M059J (cell line): ENCODE results near the gene PLOD1. TPM values are rescaled to one million over a fixed set of nuclear protein-coding genes. Genes with fewer than 3 reads are reported as not detected.

Source experiments
- DNase-seq: peaks from one replicate; pipeline ENCODE4 v3.0.0-alpha.2; 2012; ENCODE audit warnings: low read depth
- total RNA-seq: library from RNA; depleted of rRNA; stranded (reverse); fragments of >200 nt; shearing (Covaris generic); gene quantifications from 2 replicates; pipeline ENCODE4 v1.2.3, GENCODE V29; 2014

Gene PLOD1
- total RNA-seq, 1 experiment from 2014 or later: 205 TPM

DNA sequence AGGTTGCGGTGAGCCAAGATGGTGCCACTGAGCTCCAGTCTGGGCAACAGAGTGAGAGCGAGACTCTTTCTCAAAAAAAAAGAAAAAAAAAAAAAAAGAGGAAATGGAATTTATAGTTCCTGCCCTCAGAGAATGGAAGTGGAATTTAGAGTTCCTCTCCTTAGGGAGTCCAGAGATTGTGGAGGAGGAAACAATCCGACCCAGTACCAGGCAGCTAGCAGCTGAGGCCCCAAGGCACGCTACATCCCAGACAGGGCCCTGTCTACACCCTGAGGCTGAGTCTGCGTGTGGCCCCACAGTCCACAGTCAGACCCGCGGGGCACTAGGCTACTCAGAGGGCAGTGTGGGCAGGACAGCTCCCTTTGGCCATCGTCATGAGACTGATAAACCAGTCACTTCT, 43.8 kb downstream of the PLOD1 start:
- DNase-seq: no peak

DNA sequence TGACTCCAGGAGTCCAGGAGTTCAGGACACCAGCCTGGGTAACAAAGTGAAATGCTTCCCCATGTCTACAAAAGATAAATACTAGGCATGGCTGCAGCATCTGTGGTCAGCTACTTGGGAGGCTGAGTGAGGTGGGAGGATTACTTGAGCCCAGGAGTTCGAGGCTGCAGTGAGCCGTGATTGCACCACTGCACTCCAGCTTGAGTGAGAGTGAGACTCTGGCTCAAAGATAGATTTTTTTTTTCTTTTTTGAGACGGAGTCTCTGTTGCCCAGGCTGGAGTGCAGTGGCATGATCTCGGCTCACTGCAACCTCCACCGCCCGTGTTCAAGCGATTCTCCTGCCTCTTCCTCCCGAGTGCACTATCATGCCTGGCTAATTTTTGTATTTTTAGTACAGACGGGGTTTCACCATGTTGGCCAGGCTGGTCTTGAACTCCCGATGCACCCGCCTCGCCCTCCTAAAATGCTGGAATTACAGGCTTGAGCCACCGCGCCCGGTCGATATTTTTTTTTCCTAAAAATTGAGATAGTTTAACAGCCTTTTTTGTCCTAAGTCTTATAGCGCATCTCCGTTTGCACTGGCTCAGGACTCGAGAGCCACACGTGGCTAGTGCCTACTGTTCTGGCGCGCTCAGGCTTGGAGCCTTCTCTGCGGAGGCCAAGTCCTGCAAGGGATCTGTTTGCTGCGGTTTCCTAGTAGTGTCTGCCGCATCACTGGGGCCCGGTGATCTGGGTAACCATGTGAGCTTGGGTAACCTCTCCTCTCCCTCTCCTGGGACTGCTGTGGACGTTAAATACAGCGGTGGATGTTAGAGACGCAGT, 44.7 kb downstream of the PLOD1 start:
- no peak for DNase-seq

DNA sequence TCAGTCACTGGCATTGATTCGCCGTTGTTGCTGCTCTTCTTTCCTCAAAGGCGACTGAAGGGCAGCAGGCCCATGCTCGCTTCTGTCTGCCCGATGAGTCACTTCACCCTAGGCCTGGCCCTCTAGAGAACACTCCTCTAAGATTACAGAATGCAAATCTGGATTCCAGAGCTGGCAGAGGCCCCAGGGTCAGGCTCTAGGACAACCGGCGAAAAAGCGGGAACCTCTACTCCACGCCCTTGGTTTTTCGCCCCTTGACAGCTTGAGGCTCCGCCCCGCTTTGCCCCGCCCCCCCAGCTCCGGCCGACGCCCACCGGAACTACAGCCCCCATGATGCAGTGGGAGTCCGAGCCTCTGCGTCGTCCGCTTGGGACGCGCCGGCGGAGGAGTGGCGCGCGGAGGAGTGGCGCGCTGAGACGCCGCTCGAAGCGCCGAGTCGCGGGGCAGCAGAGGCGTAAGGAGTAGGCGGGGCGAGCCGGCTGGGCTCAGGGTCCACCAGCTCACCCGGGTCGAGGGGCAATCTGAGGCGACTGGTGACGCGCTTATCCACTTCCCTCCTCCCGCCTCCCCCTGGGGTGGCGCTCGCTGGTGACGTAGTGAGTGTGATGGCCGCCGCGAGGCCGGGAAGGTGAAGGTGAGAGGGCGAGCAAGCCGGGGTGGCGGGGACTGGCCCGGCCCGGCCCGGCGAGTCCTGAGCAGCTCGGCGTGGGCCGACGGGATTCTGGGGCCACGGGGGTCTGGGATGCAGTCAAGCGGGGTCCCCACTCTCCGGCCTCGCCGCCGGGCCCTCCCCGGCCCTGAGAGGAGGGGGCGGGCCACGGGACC, 45.5 kb downstream of the PLOD1 start, which contains the start of gene MFN2:
Gene MFN2 (plus strand): TSS at position 594 of the 825 bp plus-strand sequence. CDS start 8,725 bp downstream, outside the sequence.
- DNase-seq: peak; percentile 98

DNA sequence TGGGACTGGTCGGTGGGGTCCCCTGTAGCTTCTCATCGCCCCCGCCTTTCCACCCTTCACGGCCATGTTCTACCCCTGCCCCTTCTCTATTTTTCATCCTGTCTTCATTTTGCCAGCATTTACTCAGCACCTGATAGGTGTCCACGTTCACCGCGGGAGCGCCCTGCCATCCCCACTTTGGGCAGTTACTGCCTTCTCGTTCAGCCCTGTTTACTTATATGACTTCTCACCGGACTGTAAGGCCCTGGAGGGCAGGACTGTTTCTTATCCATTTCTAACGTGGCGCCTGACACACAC, 46.1 kb downstream of the PLOD1 start:
- no peak for DNase-seq

DNA sequence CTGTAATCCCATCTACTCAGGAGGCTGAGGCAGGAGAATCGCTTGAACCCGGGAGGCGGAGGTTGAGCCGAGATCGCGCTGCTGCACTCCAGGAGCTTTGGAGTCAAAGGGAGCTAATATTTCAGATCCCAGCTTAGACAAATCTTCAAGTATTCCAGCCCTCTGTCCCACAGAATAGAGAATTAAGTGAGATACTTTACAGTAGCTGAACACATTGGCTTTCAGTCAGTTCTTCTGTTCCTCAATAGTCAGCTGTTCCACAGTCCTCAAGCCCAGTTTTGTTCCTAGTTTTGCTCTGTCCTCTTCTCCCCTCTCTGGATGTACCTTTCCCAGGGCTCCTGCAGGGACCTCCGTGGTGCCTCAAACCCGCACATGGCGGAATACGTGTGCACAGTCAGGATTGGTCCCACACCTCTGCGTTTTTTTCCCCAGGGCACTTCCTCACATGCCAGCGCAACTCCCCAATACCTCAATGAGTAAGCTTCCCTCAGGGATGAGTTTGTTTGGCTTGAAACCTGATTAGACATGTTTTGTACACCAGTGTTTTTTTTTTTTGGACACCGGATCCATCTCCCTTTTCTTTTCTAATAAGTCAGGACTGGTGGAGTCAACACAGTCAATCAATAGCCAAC, 47.0 kb downstream of the PLOD1 start:
- DNase-seq: peak; percentile 38

DNA sequence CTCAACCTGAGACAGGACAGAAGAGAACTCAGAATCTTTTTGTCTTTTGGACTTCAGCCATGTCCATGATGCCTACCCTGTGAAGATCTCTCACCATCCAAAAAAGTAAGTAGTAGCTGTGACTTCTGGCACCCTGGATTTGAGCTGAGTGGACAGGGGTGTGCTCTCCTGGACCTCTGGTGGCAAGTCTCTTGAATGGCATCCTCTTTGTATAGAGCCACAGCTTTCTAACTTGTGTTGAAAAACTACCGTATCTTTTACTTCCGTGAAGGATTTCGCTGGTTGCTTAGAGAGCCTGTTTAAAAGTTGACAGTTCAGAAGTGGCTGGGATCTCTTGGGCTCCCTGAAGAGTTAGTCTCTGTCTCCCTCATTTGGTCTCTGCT, 47.5 kb downstream of the PLOD1 start:
- no peak for DNase-seq

DNA sequence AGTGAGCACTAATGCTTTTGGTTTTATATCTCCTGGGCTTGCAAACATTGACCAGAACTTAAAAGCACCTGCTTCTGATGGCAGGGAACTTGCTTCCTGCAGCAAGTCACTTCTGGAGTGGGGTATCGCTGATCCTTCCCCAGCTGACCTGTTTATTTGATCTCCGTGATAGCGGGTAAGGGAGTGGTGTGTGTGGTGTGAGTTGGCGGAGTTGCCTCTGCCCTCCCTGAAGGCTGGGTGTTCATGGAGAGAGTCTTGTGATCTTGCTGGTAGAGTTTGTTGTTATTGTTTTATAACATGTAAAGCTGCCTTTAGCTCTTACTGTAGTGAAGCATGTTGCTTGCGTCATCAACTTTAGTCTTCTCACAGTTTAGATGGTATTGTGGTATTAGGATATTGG, 49.6 kb downstream of the PLOD1 start:
- DNase-seq: no peak

DNA sequence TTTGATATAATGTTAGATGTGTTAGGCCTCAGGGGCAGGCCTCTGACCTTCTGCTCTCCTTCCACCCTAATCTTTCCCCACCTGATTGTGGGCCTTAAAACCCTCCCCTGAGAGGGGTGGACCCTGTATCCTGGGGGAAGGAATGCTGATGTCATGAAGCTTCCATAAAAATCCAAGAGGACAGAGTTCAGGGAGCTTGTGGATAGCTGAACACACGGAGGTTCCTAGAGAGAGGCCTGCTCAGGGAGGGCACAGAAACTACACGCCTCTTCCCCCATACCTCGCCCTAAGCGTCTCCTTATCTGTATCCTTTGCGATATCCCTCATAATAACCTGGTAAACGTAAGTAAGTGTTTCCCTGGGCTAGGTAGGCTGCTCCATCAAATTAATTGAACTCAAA, 50.1 kb downstream of the PLOD1 start:
- DNase-seq: no peak

DNA sequence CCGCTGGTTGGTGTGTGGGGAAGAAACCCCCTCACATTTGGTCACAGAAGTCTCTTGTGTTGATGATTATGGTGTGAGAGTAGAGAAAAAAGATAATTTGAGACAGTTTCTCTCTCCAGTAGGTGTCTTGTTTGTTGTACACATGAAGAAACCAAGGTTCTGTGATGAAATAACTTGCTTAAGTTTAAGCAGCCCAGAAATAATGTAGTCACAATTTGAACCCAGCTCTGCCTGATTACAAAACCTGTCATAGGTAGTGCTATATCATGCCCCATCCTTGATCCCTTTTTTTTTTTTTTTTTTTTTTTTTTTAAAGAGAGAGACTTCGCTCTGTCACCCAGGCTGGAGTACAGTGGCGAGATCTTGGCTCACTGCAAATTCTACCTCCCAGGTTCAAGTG, 50.7 kb downstream of the PLOD1 start:
- no peak for DNase-seq

DNA sequence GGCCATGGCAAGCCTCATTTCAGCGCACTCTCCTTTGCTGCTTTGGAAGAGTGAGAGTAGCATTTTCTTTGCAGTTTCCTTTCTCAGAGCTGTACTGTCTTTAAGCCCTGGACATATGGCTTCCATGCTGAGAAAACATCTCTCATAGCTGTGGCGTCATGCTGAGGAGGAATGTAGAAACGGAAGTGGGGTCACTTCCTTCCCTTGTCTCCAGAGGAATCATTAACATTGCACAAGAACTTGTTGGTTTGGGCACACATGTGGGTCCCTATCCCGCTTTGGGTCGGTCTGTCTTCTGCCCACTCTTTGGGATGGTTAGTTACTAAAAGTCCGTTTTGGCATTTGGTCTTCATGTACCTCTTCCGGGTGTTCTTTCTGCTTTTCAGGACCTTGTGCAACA, 51.3 kb downstream of the PLOD1 start:
- DNase-seq: no peak

DNA sequence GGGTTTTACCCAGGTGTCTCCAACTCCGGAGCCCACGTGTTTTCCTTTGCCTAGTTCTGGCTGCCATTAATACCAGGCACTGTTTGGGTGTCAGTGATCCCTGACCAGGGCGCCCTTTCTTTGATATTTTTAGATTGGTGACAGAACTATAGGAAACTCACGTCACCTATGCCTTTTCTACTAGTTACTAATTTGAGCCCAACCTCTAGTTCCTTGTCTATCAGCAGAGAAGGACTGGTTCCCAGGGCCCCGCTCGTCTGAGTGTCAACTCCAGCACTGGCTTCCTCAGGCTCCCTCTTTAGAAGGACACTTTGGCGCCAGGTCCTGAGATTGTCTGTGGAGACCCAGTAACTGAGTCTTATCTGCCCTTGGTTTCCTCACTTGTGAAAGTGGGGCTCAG, 55.2 kb downstream of the PLOD1 start:
- DNase-seq: no peak

DNA sequence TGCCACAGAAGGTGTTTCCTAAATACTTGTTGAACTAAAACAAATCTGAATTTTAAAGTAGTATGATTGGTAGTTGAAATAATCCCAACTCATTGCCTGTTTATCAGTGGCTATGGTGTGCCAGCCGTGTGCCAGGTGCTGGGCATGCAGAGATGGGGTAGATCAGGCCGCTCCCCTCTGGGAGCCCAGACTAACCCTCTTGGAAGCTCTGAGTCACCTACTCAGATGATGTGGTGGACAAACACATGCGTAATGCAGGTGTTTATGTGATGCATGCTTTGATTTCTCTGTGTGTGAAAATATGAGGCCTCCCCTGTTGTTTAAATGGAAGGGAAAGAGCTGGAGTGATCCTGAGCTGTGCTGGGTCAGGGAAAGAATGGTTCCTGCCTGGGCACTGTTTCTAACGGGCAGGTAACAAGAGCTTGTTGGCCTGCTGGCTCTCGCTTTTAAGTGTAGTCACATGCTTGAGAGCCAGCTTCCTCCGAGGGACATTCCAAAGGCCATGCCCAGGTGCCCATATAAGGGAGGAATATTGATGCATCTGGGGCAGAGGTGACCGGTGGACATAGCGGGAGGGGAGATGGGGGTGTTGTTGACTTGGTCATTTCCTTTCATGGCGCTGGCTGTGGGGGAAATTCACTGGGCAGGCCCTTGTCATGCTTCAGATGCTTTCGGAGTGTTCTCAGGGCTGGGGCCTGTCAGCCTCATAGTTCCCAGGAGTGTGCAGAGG, 56.0 kb downstream of the PLOD1 start:
- DNase-seq: peak; percentile 56

DNA sequence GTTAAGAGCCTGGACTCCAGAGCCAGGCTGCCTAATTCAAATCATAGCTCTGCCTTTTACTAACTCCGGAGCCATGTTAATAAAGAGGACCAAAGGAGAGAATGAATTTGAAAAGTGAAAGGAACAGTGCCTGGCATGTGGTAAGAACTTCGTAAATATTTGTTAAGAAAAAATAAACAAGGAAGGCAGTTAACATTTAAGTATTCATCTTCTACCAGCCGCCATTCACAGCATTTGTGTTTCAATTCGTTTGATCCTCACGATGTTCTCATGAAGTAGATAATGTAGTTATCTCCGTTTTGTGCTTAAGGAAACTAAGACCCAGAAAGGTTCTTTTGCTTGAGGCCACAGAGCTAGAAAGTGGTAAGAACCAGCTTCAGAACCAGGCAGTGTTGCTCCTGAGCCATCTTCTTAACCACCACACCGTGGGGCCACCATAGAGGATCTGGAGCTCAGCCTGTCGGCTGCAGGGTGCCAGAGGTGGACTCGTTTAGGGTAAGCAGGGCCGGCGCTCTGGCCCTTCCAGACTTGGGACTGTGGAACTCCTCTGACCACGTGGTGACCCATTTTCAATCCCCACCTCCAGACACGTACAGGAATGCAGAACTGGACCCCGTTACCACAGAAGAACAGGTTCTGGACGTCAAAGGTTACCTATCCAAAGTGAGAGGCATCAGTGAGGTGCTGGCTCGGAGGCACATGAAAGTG, 57.6 kb downstream of the PLOD1 start:
- no peak for DNase-seq

DNA sequence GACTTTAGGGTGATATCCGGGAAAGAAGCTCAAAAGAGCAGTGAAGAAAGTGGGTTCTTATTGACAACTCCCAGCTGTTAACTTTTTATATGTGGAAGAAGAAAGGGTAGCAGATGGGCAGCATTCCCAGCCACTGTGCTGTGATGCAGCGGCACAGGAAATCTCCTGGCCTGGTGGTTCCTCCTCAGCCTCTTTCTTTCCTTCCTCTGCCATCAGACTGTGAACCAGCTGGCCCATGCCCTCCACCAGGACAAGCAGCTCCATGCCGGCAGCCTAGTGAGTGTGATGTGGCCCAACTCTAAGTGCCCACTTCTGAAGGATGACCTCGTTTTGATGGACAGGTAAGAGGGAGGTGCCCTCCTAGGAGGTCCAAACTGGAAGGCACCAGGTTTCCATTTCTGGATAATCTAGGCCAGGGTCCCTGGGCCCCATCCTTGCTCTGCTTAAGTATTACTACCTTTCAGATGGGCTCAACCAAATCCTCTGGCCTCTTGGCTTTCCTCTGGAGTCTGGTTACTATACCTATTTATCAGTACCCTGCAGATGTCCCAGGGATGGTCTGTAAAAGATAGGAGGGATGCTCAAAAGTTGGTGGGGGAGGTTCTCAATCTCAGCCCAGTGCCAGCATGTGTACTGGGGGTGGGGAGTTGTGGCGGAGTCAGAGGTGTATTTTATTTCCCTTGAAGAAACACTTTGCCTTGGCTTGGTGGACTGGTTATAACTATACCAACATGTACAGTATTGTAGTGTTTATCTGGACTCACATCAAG, 62.7 kb downstream of the PLOD1 start:
- no peak for DNase-seq

DNA sequence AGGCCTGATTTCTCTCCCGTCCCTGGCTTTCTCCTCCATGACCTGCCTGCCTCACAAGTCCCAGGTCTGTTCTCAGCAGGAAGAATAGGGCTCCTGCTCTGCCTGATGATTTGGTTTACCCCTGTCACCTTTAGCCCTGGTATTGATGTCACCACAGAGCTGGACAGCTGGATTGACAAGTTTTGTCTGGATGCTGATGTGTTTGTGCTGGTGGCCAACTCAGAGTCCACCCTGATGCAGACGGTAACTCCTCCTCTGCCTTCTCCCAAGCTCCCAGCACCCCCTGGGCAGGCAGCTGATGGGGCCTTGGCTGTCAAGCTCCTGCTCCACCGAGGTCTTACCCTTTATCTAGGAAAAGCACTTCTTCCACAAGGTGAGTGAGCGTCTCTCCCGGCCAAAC, 64.1 kb downstream of the PLOD1 start:
- no peak for DNase-seq

DNA sequence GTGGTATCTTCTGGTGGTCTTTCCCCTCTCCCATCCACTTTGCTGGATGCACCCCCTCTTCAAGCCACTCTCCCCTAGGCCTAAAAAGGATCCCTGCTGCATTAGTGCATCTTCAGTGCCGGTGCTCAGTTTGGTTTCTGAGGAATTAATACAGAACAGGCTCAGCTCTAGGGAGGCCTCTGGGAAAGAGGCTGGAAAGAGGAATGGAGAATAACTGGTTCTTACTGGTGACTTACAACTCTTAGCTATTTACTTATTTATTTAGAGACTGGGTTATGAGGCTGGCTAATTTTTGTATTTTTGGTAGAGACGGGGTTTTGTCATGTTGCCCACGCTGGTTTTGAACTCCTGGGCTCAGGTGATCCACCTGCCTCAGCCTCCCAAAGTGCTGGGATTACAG, 64.7 kb downstream of the PLOD1 start:
- no peak for DNase-seq

DNA sequence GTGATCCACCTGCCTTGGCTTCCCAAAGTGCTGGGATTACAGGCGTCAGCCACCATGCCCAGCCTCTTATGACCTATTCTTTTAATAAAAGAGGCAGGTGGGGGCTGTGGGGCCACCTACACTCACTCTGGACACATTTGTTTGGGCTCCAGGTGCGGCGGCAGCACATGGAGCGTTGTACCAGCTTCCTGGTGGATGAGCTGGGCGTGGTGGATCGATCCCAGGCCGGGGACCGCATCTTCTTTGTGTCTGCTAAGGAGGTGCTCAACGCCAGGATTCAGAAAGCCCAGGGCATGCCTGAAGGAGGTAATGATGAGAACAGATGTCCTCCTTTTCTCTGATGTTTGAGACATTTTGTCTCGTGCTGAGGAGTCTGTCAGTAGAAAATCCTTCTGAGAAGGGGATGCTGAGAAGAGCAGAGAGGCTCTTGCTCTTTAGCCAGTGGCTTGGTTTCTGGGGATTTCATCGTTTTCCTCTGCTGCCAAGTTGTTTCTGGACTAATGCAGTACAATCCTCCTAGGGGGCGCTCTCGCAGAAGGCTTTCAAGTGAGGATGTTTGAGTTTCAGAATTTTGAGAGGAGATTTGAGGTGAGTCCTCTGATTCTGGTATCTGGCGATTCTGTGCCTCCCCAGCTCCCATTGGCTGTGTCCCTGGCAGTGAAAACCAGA, 66.9 kb downstream of the PLOD1 start:
- peak; percentile 48 for DNase-seq

DNA sequence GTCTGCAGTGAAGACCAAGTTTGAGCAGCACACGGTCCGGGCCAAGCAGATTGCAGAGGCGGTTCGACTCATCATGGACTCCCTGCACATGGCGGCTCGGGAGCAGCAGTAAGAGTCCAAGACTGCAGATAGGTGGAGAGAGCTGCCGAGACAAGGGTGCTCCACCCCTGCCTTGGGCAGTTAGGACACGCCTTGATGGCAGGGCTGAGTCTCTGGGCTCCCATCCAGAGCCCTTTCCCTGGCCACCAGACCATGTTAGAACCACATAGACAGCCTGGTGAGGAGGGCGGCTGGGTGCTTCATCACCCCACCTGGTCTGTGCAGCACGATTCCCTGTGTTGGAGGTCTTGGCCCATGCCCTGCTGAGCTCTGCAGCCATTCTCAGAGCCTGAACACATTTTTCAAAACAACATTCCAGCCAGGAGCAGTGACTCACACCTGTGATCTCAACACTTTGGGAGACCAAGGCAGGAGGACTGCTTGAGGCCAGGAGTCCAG, 67.5 kb downstream of the PLOD1 start:
- DNase-seq: peak; percentile 81

DNA sequence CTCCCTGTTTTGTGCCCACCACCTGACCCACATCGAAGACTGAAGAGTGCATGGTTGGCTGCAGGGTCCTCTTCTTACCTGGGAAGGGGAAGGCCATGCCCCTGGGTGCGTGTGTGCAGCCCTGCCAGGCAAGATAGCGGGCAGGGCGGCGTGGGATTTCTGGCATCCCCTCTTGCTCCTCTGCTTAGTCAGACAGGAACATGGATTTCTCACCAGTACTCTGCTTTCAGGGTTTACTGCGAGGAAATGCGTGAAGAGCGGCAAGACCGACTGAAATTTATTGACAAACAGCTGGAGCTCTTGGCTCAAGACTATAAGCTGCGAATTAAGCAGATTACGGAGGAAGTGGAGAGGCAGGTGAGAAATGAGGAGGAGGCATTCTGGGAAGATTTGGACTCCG, 69.2 kb downstream of the PLOD1 start:
- DNase-seq: no peak
